OCI-M2 (cell line): ENCODE data around the gene SPDEF.

Experiments used
- DNase-seq: peaks from one replicate; lab custom pipeline; 2025; ENCODE audit not compliant: unreplicated experiment; lab: John Stamatoyannopoulos, UW

Gene SPDEF

GRCh38 chr6:34546551-34547321 lies 9.4 kb downstream of the SPDEF start:
- no peak for DNase-seq

- peak; percentile 30 for DNase-seq
These were observed 11.2 kb downstream of the SPDEF start for GRCh38 chr6:34544776-34545471.

- DNase-seq = no peak
These were observed 12.0 kb downstream of the SPDEF start for GRCh38 chr6:34544052-34544604.

GRCh38 chr6:34543421-34543820 lies 12.7 kb downstream of the SPDEF start:
- DNase-seq = no peak

DNA sequence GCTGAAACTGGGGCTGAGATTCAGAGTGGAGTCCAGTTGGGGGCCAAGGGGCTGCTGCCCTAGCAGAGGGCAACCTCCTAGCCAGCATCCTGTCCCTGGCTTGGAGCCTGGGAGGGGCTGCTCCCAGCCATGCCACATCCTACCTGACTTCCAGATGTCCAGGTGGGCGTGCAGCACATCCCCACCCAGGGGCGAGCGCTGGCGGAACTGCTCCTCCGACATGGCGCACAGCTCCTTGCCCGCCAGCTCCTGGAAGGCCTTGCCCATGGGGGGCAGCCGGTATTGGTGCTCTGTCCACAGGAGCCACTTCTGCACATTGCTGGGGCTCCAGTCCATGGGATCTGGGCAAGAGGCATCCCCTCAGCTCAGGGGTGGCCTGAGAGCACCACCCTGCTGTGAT lies 15.3 kb downstream of the SPDEF start:
- no peak for DNase-seq

- no peak for DNase-seq
These were observed 15.9 kb downstream of the SPDEF start for GRCh38 chr6:34540222-34540621.

- no peak for DNase-seq
These were observed 16.9 kb downstream of the SPDEF start for GRCh38 chr6:34539181-34539580.

GRCh38 chr6:34538581-34538980 lies 17.5 kb downstream of the SPDEF start:
- DNase-seq = no peak

GRCh38 chr6:34537922-34538550 lies 18.1 kb downstream of the SPDEF start:
- no peak for DNase-seq

DNA sequence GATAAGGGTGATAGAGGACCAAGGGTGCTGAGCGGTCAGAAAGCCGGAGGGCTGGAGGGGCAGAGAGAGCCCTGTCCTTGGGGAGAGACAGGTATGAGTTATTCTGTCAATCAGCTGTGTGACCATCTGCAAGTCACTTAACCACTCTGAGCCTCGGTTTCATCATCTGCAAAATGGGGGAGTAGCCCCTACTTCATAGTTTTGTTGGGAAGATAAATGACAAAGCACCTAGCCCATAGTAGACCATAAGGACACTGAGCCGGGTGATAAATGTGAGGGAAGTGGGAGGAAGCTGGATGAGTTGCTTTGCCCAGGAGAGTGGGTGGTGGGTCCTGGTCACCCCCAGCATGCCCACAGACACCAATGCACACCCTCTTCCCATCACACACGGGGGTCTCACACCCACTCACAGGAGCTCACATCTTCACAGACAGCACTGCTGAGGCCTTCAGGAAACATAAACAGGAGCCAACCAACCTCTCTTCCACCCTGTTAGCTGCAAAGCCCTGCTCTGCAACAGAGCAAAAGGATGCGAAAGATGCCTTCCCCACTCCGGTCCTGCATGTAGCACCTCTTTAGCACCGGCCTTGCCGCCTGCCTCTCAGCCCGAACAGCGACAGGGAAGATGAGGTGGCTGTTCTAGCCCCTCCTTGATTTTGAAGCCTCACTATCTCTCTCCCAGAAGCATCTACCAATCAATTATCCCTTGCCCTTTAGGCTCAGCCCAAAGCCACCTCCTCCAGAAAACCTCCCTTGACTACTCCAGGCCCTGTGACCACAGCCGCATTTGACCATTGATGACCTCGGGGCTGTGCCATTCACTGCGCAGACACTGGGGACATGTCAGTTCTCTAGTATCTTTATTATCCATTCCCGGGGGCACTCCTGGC lies 18.9 kb downstream of the SPDEF start:
- DNase-seq = no peak

DNA sequence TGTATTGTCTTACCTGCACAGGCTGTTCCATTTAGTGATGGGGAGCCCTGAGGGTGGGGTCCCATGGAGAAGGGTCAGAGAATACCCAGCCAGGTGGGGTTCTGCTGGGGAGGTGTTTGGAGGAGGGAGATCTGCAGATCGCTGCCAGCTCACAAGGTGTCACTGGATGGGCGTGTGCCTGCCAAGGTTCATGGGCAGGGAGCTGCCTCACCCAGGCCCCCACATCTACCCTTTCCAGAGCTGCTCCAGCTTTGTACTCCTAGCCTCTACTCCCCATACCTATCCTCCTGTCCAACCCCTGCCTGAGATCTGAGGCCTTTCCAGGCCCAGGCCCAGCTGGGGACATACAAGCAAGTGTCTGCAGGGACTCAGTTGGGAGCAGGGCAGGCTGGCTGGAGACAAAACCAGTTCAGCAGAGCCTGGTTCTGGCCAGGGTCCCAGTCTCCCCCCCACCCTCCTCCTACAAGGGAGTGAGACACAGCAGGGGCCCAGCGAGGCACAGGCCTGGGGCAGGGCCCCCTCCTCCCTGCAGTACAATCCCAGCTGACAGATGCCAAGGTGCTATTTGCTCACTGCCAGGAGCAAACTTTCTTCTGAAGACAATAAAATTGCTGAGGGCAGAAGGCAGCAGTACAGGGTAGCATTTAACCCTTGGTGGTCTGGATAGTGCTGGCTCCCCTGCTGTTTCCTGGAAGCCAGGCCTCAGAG lies 19.7 kb downstream of the SPDEF start:
- no peak for DNase-seq

- DNase-seq = no peak
These were observed 20.5 kb downstream of the SPDEF start for GRCh38 chr6:34535646-34536045.

DNA sequence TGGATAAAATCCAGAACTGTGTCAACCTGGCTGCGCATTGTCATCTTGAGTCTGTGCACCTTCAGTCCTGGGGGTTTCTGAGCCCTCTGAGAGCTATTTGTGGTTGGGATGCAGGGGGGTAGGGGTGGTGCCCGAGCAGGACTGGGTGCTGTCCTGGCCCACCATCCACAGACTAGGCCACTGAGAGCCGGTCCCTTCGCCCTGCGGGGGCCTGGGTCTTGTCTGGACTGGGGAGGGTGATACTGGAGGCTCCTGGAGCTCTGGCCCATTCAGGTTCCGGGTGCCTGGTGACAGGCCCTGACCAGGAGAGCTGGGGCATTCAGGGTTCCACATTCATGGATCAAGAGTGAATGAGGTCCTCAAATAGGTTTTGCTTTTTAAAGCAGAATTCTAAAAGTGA lies 20.9 kb downstream of the SPDEF start:
- DNase-seq = no peak

GRCh38 chr6:34534656-34535055 lies 21.5 kb downstream of the SPDEF start:
- no peak for DNase-seq

GRCh38 chr6:34534146-34534545 lies 22.0 kb downstream of the SPDEF start:
- no peak for DNase-seq

DNA sequence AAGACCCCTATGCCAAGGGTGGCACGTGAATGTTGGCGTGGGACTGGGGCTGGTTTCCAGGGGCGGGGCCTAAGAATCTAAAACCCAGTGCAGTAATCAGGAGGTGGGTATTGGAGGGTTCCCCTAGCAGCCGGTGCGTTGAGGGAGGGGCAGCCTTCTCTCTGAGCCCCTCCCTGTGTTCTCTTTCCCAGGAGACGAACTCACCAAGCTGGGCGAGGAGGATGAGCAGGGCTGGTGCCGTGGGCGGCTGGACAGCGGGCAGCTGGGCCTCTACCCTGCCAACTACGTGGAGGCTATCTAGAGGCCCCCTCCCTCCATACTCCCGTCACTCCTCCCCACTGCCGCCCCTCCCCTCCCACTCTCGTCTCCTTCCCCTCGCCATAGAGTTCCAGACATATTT lies 23.9 kb downstream of the SPDEF start:
- DNase-seq = no peak

- DNase-seq = no peak
These were observed 24.4 kb downstream of the SPDEF start for GRCh38 chr6:34531580-34532201.

GRCh38 chr6:34530753-34531365 lies 25.3 kb downstream of the SPDEF start:
- no peak for DNase-seq

DNA sequence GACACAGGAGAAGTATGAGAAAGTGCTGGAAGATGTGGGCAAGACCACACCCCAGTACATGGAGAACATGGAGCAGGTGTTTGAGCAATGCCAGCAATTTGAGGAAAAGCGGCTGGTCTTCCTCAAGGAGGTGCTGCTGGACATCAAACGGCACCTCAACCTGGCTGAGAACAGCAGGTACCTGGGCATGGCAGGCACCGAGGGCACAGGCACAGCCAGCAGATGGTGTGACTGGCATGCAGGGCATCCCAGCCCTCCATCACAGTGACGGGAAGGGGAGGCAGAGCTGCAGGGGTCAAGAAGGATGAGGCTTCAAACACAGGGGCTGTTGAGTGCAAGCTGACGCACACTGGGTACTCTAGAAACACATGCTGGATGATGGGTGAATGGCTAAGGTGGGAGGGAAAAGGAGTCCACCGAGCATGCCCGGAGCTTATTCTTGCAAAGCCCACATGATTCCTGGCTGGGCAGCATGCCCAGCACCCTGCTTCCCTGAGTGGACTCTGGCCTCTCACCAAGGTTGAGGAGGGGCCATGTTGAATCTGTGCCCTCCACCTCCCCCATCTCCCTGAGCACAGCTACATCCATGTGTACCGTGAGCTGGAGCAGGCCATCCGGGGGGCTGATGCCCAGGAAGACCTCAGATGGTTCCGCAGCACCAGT lies 26.3 kb downstream of the SPDEF start:
- no peak for DNase-seq
